ENCODE data around the gene NCOR1.
"Not testable (repeated sequence)": the region's sequence is repeated elsewhere in the genome, so short reads cannot be mapped to it uniquely, and the experiment has no call there.

The NCOR1 gene

DNA sequence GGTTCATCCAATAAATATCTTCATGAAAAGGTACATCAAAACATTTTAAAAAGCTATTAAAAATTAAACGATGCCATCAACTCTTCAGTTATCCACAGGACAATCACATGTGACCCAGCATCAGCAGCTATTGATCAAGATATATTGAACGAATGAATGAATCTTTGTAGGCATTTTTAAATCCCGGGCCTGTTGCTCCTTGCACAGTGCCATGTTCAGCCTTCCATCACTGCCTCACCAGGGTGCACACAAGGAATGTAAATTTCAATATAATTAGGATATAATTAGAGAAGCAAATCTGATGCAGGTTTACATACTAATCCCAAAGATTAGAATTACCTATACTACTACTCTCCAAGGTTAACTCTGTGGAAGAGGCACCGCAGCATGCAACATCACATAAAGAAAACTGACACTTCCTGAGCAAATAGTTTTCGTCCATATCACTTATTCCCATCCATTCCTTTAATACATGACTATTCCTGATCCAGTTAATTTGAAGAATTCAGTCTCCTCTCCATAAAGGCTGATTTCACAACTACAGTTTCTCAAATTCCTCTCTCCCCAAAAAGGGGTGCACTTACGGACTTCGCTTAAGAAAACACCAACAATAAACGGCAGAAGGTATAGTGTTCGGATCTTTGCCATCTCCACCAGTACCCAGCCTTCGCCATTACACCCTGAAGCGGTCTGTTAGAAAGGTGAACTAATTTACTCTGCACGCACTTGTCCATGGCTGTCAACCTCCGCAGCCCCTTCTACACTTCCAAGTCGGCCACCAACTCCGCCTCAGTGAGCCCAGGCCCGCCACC lies 938 bp downstream of the NCOR1 start:
- DNase-seq = no peak

DNA sequence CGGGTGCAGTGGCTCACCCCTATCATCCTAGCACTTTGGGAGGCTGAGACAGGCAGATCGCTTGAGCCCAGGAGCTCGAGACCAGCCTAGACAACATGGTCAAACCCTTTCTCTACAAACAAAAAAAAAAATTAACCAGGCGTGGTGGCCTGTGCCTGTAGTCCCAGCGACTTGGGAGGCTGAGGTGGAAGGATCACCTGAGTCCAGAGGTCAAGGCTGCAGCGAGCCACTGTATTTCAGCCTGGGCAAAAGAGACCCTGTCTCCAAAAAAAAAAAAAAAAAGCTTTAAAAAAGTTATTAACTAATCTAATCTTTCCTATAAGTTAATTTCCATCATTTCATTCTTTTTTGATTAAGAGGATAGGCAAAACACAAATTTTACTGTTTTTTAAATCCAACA lies 2.5 kb downstream of the NCOR1 start:
- no peak for DNase-seq

DNA sequence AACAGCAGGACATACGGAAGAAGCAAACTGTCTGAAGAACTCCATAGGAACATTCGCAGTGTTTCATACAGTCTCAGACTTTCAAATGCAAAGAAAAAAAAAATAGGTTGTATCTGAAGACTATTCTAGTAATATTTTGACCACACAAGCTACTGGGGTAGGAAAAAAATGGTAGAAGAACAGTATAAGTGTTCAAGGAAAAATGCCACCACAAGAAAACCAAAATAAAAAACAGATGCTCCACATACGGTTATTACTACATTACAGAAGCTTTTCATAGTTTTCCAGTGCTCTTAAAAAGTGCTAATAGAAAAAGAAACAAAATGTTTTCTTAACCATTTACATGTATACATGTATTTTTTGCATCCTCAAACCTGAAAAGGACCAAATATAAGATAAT lies 3.7 kb downstream of the NCOR1 start:
- DNase-seq = no peak

DNA sequence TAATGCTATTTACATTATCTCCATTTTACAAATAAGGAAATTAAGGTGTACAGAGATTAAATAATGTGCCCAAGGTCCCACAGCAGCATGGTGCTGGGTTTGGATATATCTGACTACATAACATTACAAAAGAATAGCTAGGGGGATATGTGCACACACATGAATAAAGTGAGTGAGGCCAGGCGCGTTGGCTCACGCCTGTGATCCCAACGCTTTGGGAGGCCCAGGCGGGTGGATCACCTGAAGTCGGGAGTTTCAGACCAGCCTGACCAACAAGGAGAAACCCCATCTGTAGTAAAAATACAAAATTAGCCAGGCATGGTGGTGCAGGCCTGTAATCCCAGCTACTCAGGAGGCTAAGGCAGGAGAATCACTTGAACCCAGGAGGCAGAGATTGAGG lies 10.6 kb downstream of the NCOR1 start:
- not testable (repeated sequence) for DNase-seq

DNA sequence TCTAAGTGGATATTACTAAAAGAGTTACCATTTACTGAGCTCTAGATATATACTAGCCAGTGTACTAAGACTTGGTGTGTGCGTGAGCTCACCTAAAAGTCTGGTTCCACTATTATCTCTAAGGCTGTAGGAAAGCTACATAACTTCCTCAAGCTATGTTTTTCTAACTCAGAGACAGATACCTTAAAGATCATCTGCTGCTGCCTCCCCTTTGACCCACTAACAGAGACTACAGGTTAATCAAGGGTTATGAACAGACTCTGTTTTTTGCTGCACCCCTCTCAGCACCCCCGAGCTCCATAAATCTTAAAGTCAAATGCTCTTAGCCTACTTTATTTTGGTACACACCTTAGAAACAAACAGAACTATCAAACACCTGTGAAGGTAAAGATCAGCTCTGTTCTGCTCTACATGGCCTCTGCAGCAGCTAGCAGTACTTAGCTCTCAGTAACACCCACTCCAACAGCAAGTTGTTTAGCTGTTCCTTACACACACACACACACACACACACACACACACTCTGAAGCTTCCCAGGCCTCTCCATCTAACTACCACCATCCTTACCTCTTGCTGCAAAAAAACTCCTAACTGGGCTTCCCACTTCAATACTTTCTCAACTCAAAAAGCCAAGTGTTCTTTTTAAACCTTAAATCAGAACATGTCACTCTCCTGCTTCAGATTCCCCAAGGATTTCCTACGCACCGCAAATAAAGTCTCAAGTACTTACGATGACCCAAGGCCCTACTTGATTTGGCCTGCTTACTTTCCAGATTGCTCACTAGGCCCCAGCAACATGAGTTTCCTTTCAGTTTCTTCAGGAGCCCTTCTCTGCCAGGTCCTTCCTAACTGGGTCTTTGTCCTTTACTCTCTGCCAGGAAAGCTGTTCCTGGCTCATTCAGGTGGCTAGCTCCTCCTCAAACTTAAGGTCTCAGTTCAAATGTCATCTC lies 12.5 kb downstream of the NCOR1 start:
- DNase-seq = not testable (repeated sequence)

DNA sequence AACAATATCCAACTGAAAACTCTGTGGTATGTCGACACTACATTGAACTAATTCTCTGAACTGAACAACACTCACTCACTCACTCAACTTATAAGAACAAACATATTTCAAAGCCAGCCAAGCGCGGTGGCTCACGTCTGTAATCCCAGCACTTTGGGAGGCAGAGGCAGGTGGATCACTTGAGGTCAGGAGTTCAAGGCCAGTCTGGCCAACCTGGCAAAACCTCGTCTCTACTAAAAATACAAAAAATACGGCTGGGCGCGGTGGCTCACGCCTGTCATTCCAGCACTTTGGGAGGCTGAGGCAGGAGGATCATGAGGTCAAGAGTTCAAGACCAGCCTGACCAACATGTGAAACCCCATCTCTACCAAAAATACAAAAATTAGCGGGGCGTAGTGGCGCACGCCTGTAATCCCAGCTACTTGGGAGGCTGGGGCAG lies 13.6 kb downstream of the NCOR1 start:
- not testable (repeated sequence) for DNase-seq

DNA sequence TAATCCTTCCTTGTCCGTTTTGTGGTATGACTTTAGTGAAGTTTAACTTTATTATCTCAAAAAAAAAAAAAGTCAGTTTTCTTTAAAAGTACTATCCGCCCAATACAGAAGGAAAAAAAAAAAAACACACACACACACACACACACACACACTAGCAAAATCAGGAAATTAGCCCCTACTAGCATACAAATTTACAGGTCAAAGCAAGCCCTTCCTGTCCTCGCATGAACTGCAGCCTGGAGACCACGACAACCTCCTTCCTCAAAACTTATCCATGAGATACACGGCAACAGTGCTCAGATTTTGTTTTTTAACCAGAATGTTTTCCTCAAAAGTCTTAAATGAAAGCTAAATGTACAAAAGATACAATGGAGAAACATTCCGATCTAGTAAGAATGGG lies 16.2 kb downstream of the NCOR1 start:
- peak; percentile 35 for DNase-seq

DNA sequence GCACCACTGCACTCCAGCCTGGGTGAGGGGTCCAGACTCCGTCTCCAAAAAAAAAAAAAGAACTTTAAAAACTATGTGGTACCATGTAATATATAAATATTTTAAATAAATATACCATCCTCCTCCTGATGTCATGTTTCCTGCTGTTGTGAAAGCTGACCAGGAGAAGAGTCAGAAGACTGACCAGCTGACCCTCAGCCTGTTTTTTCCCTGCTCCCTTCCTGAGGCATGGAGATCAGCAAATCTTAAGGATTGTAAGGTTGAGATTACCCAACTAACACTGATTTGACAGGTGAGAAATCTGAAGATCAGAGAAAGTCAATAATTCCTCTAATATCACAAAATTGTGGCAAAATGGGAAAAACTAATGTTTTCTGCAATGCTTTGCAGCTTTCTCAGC lies 18.1 kb downstream of the NCOR1 start:
- peak; percentile 22 for DNase-seq

DNA sequence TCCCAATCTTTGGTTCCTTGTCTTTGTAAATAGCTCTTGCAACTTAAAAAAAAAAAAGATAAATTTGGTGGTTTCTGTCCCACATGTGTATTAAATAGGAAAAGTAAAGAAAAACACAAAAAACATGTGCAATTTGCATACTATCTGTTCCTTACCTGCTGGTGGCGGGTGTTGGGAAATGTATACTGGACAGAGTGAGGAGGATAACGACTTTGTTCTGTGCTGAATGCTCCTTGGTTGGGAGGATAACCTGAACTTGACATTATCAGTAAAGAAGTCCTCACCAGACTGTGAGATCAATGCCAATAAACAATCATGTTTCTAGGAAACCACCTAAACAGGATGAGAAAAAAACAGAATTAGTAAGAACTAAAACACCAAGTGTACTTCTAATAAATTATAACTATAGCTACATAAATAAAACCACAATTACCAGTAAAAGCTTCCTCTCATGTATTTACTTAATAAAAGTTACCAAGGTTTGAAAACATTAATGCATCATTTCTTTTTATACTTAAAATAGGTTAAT lies 21.0 kb downstream of the NCOR1 start:
- DNase-seq = not testable (repeated sequence)

DNA sequence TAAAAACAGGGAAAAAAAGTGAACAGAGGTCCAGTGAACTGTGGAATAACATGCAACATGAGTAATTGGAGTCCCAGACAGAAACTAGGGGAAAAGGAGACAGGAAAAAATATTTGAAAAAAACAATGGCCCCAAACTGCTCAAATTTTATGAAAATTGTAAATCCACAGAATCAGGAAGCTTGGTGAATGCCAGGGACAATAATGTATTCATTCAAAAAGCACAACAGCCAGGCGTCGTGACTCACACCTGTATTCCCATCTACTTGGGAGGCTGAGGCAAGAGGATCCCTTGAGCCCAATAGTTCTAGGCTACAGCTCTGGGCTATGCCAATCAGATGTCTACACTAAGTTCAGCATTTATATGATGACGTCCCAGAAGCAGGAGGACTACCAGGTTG lies 23.7 kb downstream of the NCOR1 start:
- DNase-seq = no peak

DNA sequence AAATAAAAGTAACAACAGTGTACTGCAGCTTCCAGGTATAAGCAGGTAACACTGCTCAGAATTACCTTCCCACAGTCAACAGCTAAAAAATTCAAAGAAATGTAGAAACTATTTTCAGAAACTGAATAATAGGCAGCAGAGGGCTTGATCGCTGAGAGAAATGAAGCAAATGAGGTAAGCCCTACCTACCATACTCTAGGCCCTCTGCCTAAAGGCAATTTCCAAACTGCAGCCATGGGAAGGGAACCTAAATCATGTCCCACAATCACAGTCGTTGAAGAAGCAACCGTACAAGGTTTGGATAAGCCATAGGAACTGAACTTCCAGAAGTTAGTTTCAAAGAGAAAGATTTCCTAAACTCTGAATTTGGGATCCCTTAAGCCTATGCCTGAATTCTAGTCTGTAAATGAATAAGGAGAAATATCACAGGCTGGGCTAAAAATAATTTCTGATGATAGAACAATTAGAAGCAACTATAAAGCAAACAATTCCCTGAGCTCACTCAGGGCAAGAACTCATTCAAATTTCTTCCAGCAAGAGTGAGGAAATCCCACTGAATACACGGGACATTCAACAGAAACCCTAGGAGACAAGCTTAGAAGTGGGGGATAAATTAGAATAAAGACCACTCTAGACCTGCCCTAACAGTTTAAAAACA lies 24.5 kb downstream of the NCOR1 start:
- DNase-seq = no peak

DNA sequence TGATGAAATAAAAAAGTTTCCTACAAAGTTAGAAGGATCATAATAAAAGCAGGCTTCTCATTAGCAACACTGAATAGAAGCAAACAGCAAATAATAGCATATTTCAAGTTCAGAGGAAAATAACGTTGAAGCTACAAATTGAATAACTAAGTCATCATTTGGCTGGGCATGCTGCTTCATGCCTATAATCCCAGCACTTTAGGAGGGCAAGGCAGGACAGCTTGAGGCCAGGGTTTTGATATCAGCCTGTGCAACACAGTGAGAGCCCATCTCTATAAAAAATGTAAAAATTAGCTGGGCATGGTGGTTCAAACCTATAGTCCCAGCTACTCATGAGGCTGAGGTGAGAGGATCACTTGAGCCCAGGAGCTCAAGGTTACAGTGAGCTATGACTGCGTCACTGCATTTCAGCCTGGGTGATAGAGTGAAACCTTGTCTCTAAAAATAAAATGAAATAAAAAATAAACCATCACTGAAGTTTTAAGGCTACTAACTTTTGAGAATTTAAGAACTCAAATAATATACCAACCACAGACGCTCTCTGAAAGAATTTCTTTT lies 25.5 kb downstream of the NCOR1 start:
- DNase-seq = no peak

DNA sequence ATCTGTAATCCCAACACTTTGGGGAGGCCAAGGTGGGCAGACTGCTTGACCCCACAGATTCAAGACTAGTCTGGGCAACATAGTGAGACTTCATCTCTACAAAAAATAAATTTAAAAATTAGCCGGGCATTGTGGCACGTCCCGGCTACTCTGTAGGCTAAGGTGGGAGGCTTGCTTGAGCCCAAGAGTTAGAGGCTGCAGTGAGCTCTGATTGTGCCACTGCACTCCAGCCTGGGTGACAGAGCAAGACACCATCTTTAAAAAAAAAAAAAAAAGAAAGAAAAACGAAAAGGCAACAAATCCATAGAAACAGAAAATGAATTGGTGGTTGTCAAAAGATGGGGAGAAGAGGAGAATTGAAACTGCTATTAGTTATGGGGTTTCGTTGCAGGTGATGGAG lies 27.7 kb downstream of the NCOR1 start:
- DNase-seq = no peak

DNA sequence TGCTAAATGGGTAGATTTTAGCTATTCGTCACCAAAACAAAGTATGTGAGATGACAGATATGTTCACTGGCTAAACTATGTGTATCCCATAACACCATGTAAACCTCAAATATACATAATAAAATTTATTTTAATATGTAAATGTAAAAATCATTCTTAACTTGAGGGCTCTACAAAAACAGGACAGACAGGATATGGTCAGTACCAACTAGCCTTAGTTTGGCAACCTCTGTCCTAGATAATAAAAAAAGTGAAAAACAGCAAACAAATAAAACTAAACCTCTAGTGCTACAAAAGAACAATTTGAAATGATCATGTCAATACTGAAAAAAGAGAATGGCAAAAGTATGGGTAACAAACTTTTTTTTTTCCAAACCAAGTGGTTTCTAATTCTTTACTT lies 33.8 kb downstream of the NCOR1 start:
- DNase-seq = no peak

DNA sequence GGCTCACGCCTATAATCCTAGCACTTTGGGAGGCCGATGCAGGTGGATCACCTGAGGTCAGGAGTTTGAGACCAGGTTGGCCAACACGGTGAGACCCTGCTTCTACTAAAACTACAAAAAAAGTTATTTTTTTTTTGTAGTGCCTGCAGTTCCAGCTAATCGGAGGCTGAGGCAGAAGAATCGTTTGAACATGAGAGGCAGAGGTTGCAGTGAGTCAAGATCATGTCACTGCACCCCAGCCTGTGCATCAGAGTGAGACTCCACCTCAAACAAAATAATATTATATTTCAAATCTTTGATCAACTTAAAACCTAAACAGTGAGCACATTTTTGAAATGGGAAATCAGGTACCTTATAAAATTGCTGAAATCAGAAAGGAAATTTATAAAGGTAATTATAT lies 36.5 kb downstream of the NCOR1 start:
- no peak for DNase-seq

DNA sequence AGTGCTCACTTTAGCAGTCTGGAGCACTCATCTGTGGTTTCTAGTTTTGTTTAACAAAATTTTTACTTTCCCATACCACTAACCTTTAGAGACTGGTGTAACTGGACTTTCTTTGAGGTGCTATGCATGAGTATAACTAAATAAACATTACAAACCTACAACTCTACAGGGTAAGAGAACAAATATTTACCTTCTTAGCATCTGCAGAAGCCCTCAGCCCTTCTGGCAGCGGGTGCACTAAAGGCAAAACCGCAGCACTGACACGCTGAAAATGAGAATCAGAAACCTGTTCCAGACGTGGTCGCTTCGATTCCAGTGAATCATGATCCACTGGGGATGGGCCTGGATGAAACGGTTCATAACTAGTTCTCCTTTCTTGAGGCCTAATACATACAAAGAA lies 43.7 kb downstream of the NCOR1 start:
- no peak for DNase-seq

DNA sequence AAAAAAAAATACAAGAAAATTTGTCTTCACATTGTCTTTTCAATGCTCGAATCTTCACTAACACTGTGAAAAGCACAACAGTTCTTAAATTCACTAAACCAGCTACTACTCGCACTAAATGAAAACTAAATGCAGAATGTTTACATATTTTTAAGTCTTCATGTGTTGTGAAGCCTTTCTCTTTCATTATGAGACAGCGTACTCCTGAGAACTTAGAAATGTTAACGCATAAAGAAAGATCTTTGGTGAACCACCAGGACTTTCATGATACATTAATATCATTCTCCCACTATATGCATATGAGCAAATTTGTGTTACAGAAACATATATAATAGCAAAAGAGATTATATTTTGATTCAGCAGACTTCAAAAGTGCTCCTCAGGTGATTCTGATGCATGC lies 48.6 kb downstream of the NCOR1 start:
- not testable (repeated sequence) for DNase-seq

DNA sequence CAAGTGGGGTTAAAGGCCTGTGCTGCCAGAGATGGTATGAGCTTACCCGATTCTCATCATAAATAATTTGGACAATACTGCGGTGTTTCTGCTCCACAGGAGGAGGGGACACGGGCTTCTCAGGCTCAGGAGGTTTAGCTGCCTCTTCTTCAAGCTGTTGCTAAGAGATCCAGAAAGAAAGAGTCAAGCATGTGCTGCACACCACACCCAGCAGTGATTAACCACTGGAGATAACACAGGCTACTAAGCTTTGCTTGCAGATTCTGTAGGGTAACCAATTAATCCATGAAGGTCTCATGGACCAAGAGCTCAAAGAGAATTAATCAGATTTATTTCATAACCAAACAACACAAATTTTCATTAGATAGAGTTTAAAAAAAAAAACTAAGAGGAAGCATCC lies 56.6 kb downstream of the NCOR1 start:
- DNase-seq = no peak

DNA sequence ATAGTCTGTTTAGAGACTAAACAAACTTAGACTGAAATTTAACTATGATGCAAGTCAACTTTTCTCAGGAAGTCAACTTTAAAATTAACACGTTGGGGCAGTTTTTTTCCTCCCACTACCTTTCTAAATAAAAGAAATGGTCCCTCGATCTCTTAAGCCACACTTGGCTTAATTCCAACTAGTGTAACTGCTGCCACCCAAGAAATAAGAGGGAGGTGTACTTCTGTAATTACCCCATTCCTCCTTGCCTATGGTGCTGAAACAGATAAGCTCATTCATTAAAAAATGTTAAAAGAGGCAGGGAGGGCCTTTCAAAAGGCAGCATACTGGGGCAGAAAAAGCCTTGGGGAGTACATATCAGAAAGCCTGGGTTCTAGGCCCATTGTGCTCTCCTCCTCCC lies 59.8 kb downstream of the NCOR1 start:
- DNase-seq = peak; percentile 2

DNA sequence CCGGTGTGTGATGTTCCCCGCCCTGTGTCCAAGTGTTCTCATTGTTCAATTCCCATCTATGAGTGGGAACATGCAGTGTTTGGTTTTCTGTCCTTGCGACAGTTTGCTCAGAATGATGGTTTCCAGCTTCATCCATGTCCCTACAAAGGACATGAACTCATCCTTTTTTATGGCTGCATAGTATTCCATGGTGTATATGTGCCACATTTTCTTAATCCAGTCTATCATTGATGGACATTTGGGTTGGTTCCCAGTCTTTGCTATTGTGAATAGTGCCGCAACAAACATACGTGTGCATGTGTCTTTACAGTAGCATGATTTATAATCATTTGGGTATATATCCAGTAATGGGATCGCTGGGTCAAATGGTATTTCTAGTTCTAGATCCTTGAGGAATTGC lies 63.0 kb downstream of the NCOR1 start:
- DNase-seq = not testable (repeated sequence)

DNA sequence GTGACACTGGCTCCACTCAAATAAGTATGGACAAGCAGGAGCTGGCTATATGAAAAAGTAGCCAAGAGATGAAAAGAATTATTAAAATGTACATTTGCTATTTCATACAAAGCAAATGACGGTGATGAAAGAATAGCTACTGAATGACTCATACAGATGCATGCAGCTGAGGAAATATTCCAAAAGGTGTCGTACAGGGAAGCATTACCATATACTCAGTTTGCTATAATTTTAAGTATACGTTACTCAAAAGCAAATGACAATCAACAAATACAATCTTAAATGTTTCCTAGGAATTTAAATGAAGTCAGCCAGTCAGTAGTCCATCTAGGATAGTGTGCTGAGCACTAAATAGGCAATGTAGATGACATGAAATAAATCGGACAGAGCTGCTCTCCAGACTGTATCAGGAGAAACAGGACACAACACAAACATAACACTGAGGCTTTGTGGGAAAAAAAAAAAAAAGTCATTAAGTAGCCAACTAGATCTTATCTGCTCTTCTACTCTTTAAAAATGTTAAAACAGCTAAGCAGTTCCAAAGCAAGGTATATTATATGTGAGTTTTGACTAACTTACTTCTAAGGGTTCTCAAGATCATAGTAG lies 65.0 kb downstream of the NCOR1 start:
- DNase-seq = peak; percentile 1

DNA sequence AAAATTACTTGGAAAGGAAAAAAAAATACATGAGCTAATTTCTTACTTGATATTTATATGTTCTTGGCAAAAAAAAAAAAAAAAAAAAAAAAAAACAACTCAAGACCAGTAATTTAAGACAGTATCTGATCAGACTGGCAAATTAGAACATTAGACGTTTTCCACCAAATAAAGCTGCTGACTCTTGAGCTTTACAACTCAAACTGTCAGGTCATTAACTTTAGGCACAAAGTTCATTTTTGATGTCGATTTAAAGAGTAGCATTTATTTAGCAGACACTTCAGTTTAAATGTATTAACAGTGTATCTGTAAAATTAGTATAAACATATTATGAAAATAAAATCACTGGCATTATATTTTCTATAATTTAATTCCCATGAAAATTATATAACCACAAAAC lies 66.7 kb downstream of the NCOR1 start:
- no peak for DNase-seq

Data from inflammatory macrophage treated with lipopolysaccharide for 4 hours (primary cell).